Cerebellar cortex (tissue), 1 donor: ENCODE measurements around the gene SLX9.
A peak's percentile ranks its signal among the peaks of the same experiment; 100 is the strongest.

Source experiments
- DNase-seq: peaks from one replicate; pipeline ENCODE4 v3.0.0-alpha.2; 2015; ENCODE audit warnings: low spot score

Gene SLX9, protein sequence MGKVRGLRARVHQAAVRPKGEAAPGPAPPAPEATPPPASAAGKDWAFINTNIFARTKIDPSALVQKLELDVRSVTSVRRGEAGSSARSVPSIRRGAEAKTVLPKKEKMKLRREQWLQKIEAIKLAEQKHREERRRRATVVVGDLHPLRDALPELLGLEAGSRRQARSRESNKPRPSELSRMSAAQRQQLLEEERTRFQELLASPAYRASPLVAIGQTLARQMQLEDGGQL

DNA sequence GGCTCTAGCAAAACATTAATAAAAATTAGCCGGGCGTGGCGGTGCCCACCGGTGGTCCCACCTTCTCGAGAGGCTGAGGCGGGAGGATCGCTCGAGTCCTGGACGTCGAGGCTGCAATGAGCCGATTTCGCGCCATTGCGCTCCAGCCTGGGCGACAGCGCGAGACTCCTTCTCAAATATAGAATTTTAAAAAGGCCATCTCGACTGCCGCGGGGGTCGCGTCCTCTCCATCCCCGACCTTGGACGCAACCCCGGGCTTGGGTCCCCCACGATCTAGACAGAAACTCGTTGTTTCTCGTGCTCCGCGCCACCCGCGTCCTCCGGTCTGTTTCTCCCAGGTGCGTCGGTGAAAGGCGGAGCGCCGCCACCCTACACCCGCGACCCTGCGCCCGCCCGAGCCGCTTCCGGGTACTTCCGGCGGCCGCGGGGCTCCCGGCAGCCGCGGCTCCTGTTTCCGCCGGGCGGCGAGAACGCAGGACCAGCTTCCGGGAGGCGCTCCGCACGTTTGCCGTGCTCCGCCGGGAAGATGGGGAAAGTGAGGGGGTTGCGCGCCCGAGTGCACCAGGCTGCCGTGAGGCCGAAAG is at the start of gene SLX9:
Gene SLX9 (plus strand): TSS at position 498 of the 584 bp plus-strand sequence. CDS start 29 bp downstream, at position 527.
- peak; percentile 73 for DNase-seq

DNA sequence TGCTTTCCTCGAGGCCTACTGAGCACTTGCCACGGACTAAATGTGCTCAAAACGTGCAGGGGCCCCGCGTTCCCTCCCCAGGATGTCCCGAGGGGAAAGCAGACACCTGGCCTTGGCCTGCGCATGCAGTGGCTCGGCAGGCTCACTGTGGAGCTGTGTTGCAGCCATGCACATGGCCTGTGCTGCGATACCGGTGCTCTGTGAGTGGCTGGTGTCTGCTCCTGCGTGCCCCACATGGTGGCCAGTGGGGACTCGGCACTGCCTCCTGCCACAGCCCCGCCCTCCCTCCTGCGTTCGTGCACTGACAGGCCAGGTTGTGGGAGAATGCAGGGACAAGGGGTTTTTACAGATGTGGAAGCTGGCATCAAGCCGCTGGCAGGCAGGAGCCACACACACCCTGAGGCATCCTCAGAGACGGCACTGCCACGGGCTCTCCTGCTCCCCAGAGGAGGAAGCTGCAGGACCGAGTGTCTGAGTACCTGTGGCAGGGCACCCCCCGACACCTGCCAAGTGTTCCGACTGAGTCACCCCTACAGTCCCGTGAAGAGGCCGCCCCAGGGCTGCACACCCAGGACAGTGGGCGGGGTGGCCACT is 49.4 kb upstream of the SLX9 start:
- no peak for DNase-seq

DNA sequence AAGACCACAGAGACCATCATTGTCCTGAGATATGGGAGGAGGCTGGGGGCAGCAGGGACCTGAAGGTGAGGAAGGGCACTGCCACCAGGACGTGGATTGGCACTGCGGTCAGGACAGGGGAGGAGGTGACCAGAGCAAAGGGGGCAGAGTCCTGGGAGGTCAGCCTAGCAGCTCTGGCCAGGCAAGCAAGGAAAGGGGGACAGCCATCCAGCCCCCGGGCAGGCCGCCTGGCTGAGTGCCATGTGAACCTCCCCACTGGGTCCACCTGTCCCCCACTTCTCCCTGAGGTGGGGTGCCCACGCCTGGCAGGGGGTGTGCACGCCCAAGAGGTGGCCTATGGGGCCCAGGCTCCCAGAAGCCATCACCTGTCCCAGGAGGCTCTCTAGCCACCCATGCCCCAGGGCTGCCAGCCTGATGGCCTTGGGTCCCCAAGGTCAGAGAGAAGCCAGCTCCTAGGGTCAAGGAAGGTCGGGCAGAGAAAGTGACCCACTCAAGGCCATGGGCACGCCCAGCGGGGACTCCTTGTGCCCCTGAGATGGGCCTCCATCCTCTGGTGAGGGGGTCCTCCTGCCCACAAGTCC is 48.8 kb upstream of the SLX9 start:
- DNase-seq, result no peak

DNA sequence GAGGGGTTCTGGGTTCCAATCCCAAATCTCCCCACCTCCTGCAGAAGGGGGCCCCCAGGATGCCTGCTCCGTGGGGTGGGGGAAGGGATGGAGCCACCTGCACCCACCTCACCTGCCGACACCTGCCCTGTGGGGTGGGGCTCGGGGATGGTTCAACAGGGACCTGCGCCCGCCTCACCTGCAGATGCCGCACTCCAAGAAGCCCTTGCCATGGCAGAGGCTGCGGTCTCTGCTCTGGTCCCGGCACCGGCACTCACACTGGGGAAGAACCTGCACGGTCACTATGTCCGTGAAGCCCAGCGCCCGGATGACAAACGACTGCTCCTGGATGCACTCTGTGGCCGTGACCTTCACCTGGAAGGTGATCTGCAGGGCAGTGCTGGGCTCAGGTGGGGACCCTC is 48.2 kb upstream of the SLX9 start:
- DNase-seq, result no peak

DNA sequence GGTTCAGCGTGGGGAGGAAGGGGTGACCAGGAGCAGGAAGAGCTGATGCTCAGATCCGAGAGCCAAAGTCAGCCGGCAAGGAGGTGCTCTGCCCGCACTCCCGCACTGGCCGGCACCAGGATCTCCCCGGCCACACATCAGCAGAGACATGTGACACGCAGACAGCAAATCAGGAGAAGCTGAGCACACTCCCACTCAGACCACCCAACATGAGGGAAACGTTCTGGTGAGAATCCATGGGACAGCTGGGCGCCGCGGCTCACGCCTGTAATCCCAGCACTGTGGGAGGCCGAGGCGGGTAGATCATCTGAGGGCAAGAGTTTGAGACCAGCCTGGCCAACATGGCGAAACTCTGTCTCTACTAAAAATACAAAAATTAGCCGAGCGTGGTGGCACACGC is 47.7 kb upstream of the SLX9 start:
- DNase-seq, result no peak

DNA sequence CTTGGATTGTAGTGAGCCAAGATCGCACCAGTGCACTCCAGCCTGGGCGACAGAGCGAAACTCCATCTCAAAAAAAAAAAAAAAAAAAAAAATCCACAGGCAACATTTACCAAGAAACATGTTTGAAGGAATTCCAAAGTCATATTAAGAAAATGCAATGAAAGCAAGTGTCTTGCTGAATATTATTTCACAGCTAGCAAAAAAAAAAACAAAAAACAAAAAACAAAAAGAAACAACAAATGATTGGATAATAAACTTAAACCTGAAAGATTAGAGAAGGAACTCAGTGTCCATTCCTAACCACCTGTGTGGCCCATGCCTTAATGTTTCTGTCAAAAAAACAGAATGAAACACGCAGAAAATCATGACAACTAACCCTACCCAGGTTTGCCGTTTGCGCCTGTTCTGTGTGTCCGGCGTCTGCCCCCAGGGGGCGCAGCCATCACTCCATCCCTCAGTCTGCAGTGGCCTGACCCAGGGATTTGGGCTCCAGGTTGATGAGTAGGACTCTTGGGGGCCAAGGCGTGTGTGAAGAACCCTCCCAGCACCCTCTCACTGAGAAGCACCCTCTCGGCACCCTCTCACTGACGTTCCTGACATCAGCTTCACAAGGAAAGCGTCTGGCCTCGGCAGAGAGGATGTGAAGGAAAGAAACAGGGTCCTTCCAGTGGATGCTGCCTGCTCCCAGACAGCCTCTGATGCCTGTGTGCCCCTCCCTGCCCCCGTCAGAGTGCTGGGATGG is 47.1 kb upstream of the SLX9 start:
- peak; percentile 53 for DNase-seq

DNA sequence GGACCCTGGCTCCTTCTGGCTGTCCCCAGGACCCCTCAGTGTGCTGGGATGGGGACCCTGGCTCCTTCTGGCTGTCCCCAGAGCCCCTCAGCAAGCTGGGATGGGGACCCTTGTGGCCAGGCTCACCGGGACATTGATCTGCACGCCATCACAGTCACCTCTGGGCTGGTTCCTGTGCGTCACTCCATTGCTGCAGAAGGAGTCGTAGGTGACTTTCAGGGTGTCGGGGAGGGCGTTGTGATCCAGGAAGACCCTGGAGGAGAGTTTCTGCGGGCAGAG is 46.6 kb upstream of the SLX9 start:
- DNase-seq, result no peak

DNA sequence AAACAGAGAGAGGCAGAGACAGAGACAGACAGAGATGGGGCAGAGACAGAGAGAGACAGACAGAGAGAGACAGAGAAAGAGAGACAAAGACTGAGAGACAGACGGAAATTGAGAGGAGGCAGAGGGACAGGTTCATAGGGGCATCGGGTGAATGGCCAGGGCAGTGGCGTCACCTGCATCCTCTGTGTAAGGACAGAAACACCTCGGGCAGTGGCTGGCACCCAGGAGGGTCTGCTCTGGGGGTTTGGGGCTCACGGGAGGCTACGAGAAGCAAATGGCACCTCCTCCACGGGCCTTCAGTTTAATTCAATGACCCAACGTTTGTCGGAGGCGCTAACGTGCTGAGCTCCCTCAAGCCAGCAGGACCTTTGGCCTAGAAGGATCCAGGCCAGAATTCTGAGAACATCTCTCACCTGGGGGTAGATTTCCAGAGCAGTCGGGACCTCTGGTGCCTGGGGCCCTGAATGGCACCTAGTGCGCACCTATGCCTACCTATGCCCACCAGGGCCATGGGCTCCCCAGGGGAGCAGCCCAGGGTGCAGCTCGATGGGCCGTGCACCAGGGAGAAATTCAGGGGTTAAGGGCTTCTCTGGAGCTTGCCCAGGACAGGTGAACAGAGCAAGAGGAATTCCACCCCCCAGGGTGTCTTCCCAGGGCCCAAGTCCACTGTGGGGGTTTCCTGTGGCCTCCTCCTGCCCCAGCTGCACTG is 45.7 kb upstream of the SLX9 start:
- DNase-seq, result no peak

DNA sequence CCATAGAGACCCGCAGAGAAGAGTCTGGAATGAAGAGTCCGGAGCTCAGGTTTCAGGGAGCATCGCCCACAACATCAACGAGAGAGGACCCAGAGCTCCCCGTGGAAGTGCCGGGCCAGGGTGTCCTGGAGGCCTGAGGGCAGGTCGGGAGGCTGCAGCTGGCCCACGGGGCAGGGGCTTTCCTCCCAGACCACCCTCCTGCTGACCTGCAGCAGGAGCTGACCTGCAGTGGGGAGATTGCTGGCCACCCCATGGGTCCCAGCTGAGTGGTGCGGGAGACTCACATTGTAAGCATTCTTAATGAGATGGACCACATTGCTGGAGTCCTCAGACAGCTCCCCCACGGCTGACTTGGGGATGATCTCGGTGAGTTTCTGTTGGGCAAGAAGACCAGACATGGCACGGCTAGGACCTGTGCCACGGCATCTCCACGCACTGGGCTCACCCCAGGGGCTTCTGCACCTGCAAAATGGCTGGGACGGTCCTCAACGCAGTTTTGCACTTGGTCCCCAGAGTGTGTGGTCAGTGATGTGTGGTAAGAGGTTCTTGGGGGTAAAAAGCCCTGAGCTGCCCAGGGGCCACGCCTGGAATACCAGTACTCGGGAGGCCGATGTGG is 45.0 kb upstream of the SLX9 start:
- no peak for DNase-seq

DNA sequence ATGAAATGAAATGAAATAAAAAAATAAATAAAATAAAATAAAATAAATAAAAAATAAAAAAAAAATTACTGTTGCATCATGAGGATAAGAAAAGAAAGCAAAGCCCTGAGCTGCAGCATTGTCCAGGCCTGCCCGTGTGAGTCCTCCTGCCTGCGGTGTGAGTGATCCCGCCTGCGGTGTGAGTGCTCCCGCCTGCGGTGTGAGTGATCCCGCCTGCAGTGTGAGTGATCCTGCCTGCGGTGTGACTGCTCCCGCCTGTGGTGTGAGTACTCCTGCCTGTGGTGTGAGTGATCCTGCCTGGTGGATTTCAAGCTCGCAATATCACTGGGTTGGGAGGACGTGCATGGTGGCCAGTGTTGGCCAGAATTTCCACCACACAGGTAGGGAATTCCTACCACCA is 44.0 kb upstream of the SLX9 start:
- DNase-seq, result no peak

DNA sequence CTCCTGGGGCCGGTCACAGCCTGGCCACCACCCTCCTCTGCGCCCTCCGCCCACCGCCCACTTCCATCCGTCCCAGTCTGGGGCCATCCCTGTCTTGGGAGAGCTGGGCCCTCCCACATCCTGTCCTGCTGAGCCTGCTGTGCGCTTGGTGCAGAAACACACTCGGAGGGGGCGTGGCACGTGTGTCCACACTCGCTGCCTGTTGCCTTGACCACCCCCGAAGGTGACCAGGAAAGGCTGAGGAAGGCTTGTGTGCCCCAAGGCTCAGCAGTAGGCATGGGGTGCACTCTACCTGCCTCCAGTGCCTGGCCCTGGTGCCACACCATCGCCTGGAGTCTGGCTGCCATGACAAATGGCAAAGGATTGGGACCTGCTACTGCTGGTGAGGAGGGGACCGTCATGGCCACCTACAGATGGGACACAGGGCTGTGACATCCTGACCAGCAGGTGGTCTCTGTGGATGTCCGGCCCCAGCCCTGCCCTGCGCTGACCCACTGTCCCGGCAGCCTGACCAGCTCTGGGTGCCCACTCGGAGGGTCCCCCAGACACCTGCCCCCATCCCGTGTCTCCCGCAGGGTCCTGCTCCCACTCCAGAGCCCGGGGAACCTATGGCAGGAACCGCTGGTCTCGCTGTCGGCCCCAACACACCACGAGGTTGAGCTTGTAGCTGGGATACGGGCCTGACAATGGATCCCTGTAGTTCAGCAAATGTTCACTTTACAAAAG is 43.1 kb upstream of the SLX9 start:
- no peak for DNase-seq

DNA sequence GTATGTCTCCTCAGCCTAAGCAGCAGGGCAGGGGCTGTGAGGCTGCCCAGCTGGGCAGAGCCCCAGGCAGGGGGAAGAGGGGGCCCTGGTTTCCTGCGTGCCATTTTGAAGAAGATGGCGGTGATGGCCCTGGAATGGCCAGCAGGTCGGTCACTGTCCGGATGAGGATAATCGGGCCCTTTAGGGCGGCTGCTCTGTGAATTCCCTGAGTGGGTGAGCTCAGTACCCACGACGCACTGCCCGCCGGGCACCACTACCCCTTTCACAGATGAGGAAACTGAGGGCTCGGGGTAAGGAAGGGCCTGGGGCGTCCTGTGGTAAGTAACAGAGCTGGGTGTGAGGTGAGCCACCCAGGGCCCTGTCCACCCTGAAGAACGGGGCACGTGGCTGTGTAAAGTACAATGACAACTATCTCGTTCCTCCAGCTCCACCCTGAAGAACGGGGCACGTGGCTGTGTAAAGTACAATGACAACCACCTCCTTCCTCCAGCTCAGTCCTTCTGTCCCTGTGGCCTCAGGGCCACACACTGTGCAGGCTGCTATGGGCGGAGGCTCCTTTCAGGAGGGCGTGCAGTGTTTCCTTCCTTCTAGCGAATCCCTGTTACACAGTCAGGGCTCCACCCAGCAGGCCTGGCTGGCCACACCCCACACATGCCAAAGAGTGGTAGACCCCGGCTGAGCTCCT is 42.4 kb upstream of the SLX9 start:
- DNase-seq, result no peak

DNA sequence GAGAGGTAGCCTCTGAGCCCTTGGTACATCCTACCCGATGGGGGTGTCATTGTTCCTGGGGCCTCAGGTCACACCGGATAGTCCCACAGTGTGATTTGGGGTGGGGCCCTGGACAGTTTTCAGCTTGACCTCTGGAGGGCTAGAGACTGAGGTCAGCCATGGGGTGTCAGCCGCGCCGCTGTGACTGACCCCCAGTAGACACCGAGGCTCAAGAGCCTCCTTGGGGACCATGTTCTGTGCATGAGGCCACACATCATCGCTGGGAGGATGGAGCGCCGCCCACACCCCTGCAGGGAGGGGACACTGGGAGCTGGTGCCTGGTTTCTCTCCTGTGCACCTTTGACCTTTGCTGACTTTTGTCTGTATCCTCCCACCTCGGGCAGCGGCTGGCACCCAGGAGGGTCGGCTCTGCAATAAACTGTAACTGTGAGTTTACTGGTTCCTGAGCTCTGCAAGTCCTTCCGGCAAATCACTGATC is 41.8 kb upstream of the SLX9 start:
- DNase-seq, result no peak

DNA sequence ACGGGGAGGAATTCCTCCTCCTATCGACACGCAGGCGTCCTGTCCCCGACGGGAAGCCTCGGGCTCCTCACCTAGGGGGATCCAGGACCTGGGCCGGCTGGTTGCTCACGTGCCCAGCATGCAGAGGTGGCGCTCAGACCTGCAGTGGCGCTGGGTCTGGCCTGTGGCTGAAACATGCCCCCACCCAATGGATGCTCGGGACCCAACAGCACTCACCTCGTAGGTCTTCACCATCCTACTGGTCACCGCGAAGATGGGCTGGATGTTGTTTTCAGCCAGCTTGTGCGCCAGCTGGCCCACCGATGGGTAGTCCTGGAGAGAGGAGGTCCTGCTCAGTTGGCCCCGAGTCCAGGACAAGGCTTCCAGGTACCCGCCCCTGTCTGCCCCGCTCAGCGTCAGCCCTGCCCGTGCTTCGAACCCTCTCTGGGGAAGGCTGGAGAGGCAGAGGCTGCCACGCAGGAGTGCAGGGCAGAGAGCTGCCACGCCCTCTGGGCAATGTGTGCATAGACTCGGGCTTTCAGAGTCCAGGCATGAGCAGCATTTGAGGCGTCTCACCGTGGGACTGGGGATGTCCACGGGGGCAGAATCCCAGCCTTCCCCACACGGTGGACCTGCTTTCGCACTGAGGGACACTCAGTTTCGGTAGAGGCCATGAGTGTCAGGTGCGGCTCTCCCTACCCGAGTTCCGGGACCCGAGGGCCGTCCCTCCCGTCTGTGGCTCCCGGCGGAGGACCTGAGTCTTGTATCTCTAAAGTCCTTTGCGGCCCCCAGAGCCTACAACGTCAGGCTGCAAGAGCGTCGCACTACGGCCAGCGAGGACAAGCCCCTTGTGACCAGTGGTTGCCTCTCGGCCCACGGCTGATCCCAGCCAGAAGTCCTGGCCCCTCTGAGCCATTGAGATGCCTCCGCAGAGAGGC is 40.7 kb upstream of the SLX9 start:
- DNase-seq, result no peak

DNA sequence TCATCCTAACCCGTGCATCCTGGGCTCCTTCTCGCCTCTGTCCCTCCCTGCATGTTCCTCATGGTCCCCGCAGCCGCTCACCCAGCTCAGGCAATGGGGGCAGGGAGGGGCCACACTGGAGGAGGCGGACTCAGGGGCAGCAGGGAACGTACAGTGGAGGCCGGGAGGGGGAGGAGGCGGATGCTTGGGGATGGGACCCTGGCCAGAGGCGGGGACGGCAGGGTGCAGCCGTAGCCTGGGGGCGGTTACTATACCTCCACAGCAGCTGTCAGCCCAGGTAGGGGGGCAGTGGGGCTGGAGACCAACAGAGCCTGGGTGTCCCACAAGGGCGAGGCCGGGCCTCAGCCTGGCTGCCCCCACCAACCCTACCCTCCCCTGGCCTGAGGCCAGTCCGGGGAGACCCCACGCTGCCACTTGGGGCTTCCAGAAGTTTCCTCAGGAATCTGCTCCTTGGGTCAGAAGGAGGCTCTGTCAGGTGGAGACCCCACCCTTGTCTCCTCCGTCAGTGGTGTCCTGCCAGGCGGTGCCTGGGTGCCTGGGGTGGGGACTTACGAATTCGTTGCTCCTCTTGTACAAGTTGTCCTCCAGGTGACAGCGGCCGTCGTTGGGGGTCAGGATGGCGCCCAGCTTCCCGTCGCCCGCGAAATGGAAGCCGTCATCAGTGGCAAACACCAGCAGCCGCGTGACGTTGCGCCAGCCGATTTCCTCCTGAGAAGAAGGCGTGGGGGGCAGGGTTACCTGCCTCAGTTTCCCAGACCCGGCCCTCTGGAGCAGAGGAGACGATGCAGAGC is 39.9 kb upstream of the SLX9 start:
- no peak for DNase-seq

DNA sequence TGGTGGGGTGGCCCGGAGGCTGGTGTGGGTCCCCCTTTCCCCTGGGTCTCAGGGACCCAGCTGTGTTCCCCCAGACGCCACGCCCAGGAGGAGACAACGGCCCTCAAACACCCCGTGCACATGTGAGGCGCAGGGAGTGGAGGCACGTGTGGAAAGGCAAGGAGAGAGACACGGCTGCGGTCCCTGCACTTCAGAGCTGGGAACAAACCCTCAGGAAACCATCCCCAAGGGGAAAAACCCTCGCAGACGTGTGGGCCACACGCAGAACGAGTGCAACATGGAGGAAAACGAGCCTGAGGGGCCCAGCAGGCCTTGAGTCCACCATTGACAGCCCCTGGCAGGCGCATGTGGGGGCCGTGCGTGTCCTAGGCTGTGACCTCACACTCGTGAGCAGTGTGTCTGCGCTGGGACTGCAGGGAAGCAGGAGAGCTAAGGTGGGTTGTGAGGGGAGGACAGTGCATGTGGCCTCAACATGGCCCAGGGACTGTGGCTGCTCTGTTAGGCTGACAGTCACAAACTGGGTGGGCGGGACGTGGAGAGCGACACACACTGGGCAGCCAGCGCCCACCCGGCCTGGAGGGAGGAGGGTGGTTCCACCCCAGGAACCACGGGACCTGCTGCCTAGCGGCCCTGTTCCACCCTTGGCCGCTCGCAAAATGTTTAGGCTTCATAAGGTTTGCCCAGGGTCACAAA is 39.1 kb upstream of the SLX9 start:
- DNase-seq, result no peak

DNA sequence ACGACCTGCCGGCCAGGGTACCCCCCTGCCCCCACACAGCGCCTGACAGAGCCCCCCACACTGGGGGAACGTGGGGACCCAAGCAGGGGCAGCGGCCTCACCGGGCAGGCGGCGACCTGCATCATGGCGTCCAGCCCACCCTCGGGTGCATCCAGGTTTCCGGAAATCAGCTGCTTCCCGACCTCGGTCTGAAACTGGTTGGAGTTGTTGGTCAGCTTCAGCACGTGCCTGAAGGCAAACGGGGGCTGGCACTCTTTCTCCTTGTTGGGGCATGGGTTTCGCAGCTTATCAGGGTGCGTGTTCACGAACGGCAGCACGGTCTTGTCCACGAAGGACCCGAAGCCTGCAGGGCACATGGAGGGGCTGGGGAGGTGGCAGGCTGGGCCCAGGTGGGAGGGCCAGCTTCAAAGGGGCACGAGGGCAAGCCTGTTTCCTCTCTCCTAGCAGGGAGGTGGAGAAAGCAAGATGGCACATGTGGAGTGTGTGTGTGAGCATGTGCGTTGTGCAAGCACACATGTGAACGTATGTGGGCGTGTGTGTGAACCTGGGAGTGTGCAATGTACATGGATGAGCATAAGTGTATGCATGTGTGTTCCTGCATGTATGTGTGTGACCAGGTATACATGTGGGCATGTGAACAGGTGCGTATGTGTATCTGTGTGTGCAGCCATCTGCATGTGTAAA is 38.3 kb upstream of the SLX9 start:
- no peak for DNase-seq
